Parathyroid adenoma (tissue), 2 donors: Measurements from ENCODE around the gene AKAP11.

Experiments
- H2AFZ ChIP-seq: fragments of 300-600 bp; sonication (generic); one replicate; pipeline ENCODE4 v1.7.0; 2017; ENCODE audit warnings: antibody characterized with exemption, mild to moderate bottlenecking
- H3K27ac ChIP-seq: fragments of 300-600 bp; sonication (generic); one replicate; pipeline ENCODE4 v1.7.0; 2017
- H3K27me3 ChIP-seq: fragments of 300-600 bp; sonication (generic); one replicate; pipeline ENCODE4 v1.7.0; 2017; ENCODE audit warnings: low read length; ENCODE audit not compliant: control insufficient read depth, insufficient read depth
- H3K36me3 ChIP-seq: fragments of 300-600 bp; sonication (generic); one replicate; pipeline ENCODE4 v1.7.0; 2017; ENCODE audit warnings: low read length; ENCODE audit not compliant: control insufficient read depth, insufficient read depth
- H3K4me1 ChIP-seq: fragments of 300-600 bp; sonication (generic); one replicate; pipeline ENCODE4 v1.7.0; 2017; ENCODE audit warnings: control low read depth
- H3K4me2 ChIP-seq: fragments of 300-600 bp; sonication (generic); one replicate; pipeline ENCODE4 v1.7.0; 2017; ENCODE audit warnings: low read length
- H3K4me3 ChIP-seq: fragments of 300-600 bp; sonication (generic); one replicate; pipeline ENCODE4 v1.7.0; 2017; ENCODE audit warnings: low read depth, low read length
- H3K79me2 ChIP-seq: fragments of 300-600 bp; sonication (generic); one replicate; pipeline ENCODE4 v1.7.0; 2017; ENCODE audit warnings: control low read depth
- H3K9ac ChIP-seq: fragments of 300-600 bp; sonication (generic); one replicate; pipeline ENCODE4 v1.7.0; 2017; ENCODE audit warnings: mild to moderate bottlenecking
- H3K9me3 ChIP-seq: fragments of 300-600 bp; sonication (generic); one replicate; pipeline ENCODE4 v1.7.0; 2017; ENCODE audit warnings: low read length; ENCODE audit not compliant: control insufficient read depth
- CTCF ChIP-seq: fragments of 300-600 bp; sonication (generic); IDR thresholded peaks from one replicate; pipeline ENCODE4 v1.7.0; 2017; ENCODE audit warnings: antibody characterized with exemption, mild to moderate bottlenecking
- donor health status: primary hyperparathyroidism.

AKAP11 gene

GRCh38 chr13:42307461-42307860 is 35.5 kb downstream of the AKAP11 start:
- Histone ChIP-seq H3K27ac (no peak overlapping the region), H2AFZ (no peak overlapping the region), H3K79me2 (no peaks in the 10 kb centered on the region), H3K4me2 (no peak overlapping the region), H3K9me3 (no peaks in the 10 kb centered on the region), H3K27me3 (no peaks in the 10 kb centered on the region), H3K4me3 (no peak overlapping the region), H3K36me3 (no peaks in the 10 kb centered on the region), H3K9ac (no peak overlapping the region), H3K4me1 (peaks cover 6% of the 10 kb centered on the region)
- TF ChIP-seq CTCF, result no peak

- Histone ChIP-seq H3K4me2 (no peak overlapping the region), H2AFZ (no peak overlapping the region), H3K36me3 (no peaks in the 10 kb centered on the region), H3K4me3 (no peak overlapping the region), H3K9ac (no peak overlapping the region), H3K79me2 (no peaks in the 10 kb centered on the region), H3K9me3 (no peaks in the 10 kb centered on the region), H3K27me3 (no peaks in the 10 kb centered on the region), H3K4me1 (no peaks in the 10 kb centered on the region), H3K27ac (no peak overlapping the region)
- no peak for TF ChIP-seq CTCF
Observed at GRCh38 chr13:42312817-42313431, 41.0 kb downstream of the AKAP11 start.

GRCh38 chr13:42318570-42318969 is 46.6 kb downstream of the AKAP11 start:
- Histone ChIP-seq H3K4me2 (no peak overlapping the region), H3K9ac (no peak overlapping the region), H2AFZ (no peak overlapping the region), H3K27me3 (no peaks in the 10 kb centered on the region), H3K36me3 (no peaks in the 10 kb centered on the region), H3K4me3 (no peak overlapping the region), H3K79me2 (no peaks in the 10 kb centered on the region), H3K4me1 (no peaks in the 10 kb centered on the region), H3K9me3 (no peaks in the 10 kb centered on the region), H3K27ac (no peak overlapping the region)
- TF ChIP-seq CTCF, result no peak

GRCh38 chr13:42320375-42320787 is 48.4 kb downstream of the AKAP11 start:
- Histone ChIP-seq H3K9me3 (no peaks in the 10 kb centered on the region), H3K4me3 (no peak overlapping the region), H3K27ac (no peak overlapping the region), H3K4me2 (no peak overlapping the region), H3K9ac (no peak overlapping the region), H3K36me3 (no peaks in the 10 kb centered on the region), H3K4me1 (no peaks in the 10 kb centered on the region), H3K27me3 (no peaks in the 10 kb centered on the region), H3K79me2 (no peaks in the 10 kb centered on the region), H2AFZ (no peak overlapping the region)
- TF ChIP-seq CTCF, result no peak

GRCh38 chr13:42322806-42323205 is 50.9 kb downstream of the AKAP11 start:
- H3K27me3 ChIP-seq, result no peaks in the 10 kb centered on the region
- no peak overlapping the region for H3K4me3 ChIP-seq
- H3K36me3 ChIP-seq, result no peaks in the 10 kb centered on the region
- no peak overlapping the region for H2AFZ ChIP-seq
- H3K4me2 ChIP-seq, result no peak overlapping the region
- no peaks in the 10 kb centered on the region for H3K4me1 ChIP-seq
- no peak overlapping the region for H3K9ac ChIP-seq
- H3K27ac ChIP-seq, result no peak overlapping the region
- H3K79me2 ChIP-seq, result no peaks in the 10 kb centered on the region
- TF ChIP-seq CTCF, result no peak
- no peaks in the 10 kb centered on the region for H3K9me3 ChIP-seq
